Stimulated activated naive CD4-positive, alpha-beta T cell treated with Interleukin-2 at 50 U/mL for 16 hours (primary cell): Measurements from ENCODE around the gene ZNF311.

Source experiments
- DNase-seq: peaks from one replicate; lab custom pipeline; 2025; lab: John Stamatoyannopoulos, UW

Gene ZNF311

DNA sequence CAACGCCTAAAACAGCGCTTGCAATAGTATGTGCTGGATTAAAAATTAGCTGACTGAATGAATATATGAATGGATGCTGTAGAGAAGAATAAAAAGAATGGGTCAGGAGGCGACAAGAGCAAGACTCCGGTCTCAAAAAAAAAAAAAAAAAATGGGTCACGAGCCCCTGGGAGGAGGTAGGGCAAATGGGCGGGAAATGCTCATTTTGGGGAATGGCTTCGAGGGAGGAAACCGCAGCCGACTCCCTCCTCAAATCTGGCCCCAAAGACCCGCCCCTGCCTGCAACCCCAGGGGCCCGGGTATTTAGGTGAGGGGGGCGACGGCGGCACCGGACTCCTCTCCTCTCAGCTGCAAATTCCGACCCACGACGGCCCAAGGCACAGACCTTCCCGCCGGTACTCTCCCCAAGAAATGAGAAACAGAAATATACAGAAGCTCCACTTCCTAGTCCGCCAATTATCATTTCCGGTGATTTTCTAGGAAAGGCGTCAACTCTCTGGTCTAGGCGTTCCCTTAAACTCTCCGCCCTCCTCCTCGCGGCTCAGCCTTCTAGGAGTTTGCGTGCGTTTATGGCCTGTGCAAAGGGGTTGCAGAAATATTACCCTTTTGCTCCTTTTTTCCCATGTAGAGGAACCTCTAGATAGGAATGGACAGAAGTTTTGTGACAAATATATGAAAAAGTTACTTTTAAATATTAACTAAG is at the start of gene ZNF311:
Gene ZNF311, minus strand, starts transcription at position 133 of the 703 bp plus-strand sequence. CDS start 1,361 bp downstream, outside the sequence.
- DNase-seq = no peak

DNA sequence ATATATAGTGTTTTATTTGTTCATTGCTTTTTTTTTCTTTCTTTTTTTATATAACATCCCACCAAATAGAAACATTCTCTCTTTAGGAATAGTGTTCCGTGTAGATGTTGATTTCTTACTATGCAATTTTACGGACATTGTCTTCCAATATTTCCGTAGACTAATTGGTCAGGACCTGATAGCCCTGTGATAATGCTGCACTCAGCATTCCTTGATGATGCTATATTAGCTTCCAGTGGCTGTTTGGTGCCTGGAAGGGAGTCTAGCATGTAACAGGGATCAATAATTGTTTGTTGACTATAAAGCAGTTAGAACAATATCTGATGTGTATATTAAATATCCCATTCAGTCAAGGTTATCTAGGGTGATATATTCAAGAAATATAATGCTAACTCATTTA is 46.6 kb upstream of the ZNF311 start:
- no peak for DNase-seq

DNA sequence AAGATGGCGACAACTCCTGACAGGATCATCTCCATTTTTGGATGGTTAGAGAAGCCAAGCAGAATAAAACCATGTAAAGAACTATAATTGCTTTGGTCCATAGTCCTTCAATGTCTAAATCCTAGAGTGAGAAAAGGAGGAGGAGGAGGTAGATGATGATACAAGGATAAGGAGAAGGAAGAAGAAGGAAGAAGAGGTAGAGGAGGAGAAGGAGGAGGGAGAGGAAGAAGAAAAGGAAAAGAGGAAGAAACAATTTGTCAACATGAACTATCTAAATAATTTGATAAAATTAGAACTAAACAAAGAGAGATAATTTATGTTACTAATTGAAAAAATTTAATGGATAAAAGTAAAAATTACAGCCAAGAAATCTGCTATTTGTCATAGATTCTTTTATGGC is 40.0 kb upstream of the ZNF311 start, which contains the start of gene OR2W1:
Gene OR2W1, minus strand, starts transcription at position 101 of the 400 bp plus-strand sequence. Its CDS starts 0 bp downstream, at position 101.
- DNase-seq = no peak

DNA sequence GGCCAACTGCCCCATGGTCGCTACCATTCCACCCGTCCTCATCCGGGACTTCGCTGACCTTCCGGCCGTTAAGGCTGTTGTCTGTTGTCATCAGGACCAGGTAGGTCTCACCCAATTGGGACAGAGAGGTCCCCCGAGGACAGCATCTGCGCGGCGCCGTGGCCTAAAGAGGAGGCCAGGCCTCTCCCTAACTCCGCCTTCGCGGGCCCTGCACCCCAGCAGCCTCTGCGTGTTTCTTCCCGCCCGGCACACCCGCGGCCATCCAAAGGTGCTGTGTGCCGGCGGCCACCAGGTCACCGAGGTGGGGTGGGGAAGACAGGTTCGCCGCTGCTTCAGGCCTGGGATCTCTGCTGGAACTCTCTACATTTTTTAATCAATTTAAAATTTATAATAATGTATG is 30.8 kb upstream of the ZNF311 start:
- no peak for DNase-seq

- DNase-seq = no peak
These were observed 23.7 kb upstream of the ZNF311 start for GRCh38 chr6:29028821-29029220.

DNA sequence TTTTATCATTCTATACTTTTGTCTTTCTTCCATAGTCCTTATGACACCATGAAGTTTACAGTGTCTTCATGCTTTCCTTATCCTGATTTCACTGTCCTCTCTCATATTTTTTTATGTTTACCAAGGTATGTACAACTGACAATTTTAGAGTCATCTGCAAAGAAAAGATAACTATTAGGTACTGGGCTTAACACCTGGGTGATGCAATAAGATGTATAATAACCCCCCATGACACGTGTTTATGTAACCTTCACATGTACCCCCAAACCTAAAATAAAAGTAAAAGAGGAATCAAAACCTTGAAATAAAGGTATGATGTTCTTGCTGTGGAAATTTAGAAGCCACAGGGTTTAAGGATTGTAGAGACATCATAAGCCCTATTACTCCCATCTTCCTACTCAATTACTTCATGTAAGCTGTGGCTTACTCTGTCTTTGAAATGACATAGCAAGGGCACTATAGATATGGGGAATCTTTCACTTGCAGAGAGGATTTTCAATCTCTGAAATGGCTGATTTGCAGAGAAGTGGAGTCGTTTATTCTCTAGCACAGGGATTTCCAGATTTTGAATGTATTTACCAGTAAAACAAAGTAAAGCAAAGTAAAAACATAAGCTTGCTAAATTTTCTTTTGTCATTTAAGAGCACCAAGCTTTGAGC is 20.9 kb upstream of the ZNF311 start:
- no peak for DNase-seq

DNA sequence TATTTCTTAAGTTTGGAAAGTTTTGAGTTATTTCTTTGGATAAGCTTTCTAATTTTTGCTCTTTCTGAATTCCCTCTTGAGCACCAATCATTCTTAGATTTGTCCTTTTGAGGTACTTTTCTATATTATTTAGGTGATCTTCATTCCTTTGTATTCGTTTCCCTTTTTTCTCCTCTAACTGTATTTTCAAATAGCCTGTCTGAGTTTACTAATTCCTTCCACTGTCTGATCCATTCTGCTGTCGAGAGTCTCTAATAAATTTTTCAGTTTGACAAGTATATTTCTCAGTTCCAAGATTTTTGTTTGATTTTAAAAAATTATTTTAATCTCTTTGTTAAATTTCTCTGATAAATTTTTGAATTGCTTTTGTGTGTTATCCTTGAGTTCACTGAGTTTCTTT is 16.3 kb upstream of the ZNF311 start:
- no peak for DNase-seq

- DNase-seq = no peak
These were observed 14.5 kb upstream of the ZNF311 start for GRCh38 chr6:29019629-29020028.

- no peak for DNase-seq
These were observed 12.3 kb upstream of the ZNF311 start for GRCh38 chr6:29017428-29017802.

- peak; percentile 74 for DNase-seq
These were observed 11.7 kb upstream of the ZNF311 start for GRCh38 chr6:29016559-29017427.

DNA sequence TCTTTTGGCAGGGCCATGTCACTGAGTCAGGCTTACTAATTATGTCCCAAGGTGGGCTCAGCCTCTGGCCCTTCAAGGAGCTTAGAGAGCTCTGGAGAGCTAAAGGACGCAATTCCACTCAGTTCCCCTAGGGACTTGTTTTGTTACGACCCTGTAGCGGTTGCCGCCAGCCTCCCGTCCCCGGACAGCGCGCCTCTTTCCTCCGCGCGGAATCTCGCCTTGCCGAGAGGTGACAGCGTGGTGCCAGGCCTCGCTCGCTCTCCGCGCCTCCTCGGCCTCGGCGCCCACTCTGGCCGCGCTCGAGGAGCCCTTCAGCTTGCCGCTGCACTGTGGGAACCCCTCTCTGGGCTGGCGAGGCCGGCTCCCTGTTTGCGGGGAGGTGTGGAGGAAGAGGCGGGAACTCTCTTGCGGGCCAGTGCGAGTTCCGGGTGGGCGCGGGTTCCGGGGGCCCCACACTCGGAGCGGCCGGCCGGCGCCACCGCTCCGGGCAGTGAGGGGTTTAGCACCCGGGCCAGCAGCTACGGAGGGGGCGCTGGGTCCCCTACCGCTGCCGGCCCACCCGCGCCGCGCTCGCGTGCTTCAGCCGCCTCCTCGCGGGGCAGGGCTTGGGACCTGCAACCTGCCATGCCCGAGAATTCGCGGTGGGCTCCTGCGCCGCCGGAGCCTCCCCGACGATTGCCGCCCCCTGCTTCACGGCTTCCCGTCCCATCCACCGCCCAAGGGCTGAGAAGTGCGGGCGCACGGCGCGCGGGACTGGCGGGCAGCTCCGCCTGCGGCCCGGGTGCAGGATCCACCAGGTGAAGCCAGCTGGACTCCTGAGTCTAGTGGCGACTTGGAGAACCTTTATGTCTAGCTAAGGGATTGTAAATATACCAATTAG is 9.9 kb upstream of the ZNF311 start:
- DNase-seq = no peak

DNA sequence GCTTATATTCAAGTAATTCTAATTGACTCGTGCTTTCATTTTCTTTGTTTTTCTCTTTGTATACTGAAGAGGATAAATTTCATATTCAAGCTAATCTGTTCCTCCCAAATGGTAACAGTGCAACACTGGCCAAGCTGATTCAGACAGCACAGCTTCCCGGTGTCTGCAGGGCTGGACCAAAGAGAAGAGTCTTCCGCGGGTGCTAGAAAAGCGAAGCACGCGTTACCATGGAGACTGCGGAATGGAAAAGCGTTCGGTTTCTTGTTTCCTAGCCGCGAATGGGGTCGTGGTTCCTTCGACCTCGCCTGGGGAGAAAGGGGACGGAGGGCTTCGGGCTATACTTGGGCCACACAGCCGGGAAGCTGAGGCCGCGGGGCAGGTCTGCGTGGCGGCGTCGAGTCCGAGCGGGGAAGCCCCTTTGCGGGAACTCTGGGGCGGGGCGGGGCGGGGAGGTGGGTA is 6.2 kb upstream of the ZNF311 start:
- peak; percentile 16 for DNase-seq

- no peak for DNase-seq
These were observed 4.2 kb upstream of the ZNF311 start for GRCh38 chr6:29009358-29009757.

- DNase-seq = no peak
These were observed 3.0 kb upstream of the ZNF311 start for GRCh38 chr6:29008089-29008488.

DNA sequence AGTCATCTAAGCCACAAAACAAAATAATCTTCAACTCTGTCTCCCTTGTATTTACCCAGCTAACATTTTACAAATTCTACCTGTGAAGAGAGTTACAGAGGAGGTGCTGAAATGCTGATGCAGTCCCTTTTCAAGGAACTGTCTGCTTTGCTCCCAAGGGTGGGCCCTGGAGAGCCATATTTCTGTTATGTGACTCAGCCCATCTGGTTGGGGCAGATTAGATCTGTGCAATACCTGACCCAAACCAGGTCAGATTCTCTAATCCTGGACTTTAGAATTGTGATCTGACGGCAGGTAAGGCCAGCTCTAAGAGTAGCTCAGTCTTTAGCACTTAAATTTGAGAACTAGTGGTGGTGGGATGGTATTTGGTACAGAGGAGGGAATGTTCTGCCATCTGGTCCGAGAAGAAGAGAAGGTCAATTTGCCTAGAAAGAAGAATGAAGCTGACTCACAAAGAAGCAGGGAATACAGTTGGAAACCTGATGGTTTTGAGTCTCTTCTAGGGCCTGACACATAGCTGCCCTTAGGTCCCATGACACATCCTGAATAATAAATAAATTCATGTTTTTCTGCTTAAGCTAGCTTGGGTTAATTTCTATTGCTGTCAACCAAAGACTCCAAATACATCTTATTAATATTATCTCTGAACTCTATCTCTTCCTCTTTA is 8.1 kb downstream of the ZNF311 start:
- DNase-seq = no peak

- no peak for DNase-seq
These were observed 9.9 kb downstream of the ZNF311 start for GRCh38 chr6:28995093-28995650.

GRCh38 chr6:28988536-28989311 is 16.4 kb downstream of the ZNF311 start:
- DNase-seq = peak; percentile 48

DNA sequence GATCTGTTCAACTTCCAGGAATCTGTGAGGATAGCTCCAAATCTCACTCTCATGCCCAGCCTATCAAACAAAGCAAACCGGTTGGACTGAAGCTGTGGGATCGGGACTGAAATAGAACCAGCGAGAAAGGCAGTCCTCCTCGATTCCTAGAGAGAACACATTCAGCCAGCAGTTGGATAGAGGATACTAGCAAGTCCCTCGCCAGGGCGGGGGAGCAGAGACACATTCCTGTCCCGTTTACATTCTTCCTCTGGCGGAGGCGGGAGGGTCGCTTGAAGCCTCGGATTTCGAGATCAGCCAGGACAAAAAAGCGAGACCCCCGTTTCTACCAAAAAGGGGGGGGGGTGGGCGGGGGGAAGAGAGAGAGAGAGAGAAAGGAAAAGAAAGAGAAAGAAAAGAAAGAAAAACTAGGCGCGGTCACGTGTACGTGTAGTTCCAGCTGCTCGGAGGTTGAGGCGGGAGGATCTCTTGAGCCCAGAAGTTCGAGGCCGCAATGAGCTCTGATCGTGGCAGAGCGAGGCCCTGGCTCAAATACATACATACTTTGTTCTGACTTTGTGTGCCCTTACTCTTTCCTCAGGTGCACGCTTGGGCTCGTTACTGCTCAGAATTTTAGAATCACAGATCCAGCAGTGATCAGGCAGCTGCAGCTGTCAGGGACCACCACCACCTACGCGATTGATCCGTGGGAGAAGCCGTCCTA is 19.5 kb downstream of the ZNF311 start:
- no peak for DNase-seq

DNA sequence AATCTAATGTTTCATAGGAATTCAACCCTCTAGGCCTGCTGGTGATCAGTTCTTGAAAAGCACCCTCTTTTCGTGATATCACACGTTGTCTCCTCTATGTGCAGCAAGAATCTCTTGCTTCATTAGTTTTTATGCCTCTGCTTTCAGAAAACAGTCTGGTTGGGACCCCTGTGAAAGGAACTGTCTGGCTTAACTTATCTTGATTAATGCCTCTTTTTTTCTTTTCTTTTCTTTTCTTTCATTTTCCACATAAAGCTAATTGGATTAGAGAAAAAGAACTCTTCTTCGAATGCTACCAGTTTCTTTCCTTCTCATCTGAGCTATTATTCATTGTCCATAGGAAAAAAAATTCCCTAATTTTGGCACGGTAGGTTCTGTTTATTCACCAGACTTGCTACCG is 21.3 kb downstream of the ZNF311 start:
- no peak for DNase-seq
